ENCODE data around the gene ACAT1. TPM values are rescaled to one million over a fixed set of nuclear protein-coding genes. Genes with fewer than 3 reads are reported as not detected.
"Not testable (repeated sequence)": the region's sequence is repeated elsewhere in the genome, so short reads cannot be mapped to it uniquely, and the experiment has no call there.

Gene ACAT1
- total RNA-seq, 2 donors from 2014 or later, result 19.1 to 21.1 TPM

- peaks cover 38% of the 10 kb centered on the region for H3K4me1 Mint-ChIP-seq
- DNase-seq (no peak), ATAC-seq (no peak)
- H3K27me3 Mint-ChIP-seq, result no peaks in the 10 kb centered on the region
- no peaks in the 10 kb centered on the region for H3K9me3 ChIP-seq (ENCODE audit: control insufficient read depth, low read length, poor library complexity, severe bottlenecking)
- H3K27ac Mint-ChIP-seq, result peak overlapping the region; percentile 93
- H3K4me3 Mint-ChIP-seq, result peak overlapping the region; percentile 94
- peaks cover 3% of the 10 kb centered on the region for H3K36me3 Mint-ChIP-seq (ENCODE audit: low read depth)
These were observed 830 bp downstream of the ACAT1 start for GRCh38 chr11:108122166-108122628.

- H3K27me3 Mint-ChIP-seq, result no peaks in the 10 kb centered on the region
- peak overlapping the region; percentile 86 for H3K4me3 Mint-ChIP-seq
- peak overlapping the region; percentile 94 for H3K27ac Mint-ChIP-seq
- H3K9me3 ChIP-seq (ENCODE audit: control insufficient read depth, low read length, poor library complexity, severe bottlenecking), result no peaks in the 10 kb centered on the region
- H3K4me1 Mint-ChIP-seq, result peaks cover 51% of the 10 kb centered on the region
- ATAC-seq, result no peak
- peaks cover 3% of the 10 kb centered on the region for H3K36me3 Mint-ChIP-seq (ENCODE audit: low read depth)
- no peak for DNase-seq
These were observed 3.7 kb downstream of the ACAT1 start for GRCh38 chr11:108125096-108125495.

GRCh38 chr11:108128772-108129171 is 7.4 kb downstream of the ACAT1 start:
- H3K9me3 ChIP-seq (ENCODE audit: control insufficient read depth, low read length, poor library complexity, severe bottlenecking), result no peaks in the 10 kb centered on the region
- Mint-ChIP-seq H3K4me1 (peaks cover 36% of the 10 kb centered on the region), H3K4me3 (no peak overlapping the region), H3K27ac (no peak overlapping the region), H3K36me3 (ENCODE audit: low read depth) (peaks cover 3% of the 10 kb centered on the region), H3K27me3 (no peaks in the 10 kb centered on the region)
- DNase-seq (no peak), ATAC-seq (no peak)

GRCh38 chr11:108131993-108132392 is 10.6 kb downstream of the ACAT1 start:
- ATAC-seq (no peak), DNase-seq (no peak)
- H3K4me1 Mint-ChIP-seq, result peaks cover 15% of the 10 kb centered on the region
- no peak overlapping the region for H3K4me3 Mint-ChIP-seq
- H3K9me3 ChIP-seq (ENCODE audit: control insufficient read depth, low read length, poor library complexity, severe bottlenecking), result no peaks in the 10 kb centered on the region
- no peaks in the 10 kb centered on the region for H3K27me3 Mint-ChIP-seq
- H3K36me3 Mint-ChIP-seq (ENCODE audit: low read depth), result peaks cover 1% of the 10 kb centered on the region
- H3K27ac Mint-ChIP-seq, result peak overlapping the region; percentile 68

GRCh38 chr11:108132993-108133538 is 11.7 kb downstream of the ACAT1 start:
- not testable (repeated sequence) for ATAC-seq; H3K9me3 ChIP-seq (ENCODE audit: control insufficient read depth, low read length, poor library complexity, severe bottlenecking); H3K27me3 Mint-ChIP-seq; DNase-seq; H3K4me3 Mint-ChIP-seq; H3K36me3 Mint-ChIP-seq (ENCODE audit: low read depth)
- H3K27ac Mint-ChIP-seq, result peak overlapping the region; percentile 43
- peaks cover 12% of the 10 kb centered on the region for H3K4me1 Mint-ChIP-seq

GRCh38 chr11:108135845-108136544 is 14.6 kb downstream of the ACAT1 start:
- H3K4me3 Mint-ChIP-seq, result no peak overlapping the region

GRCh38 chr11:108137212-108137611 is 15.8 kb downstream of the ACAT1 start:
- H3K4me1 Mint-ChIP-seq, result peaks cover 8% of the 10 kb centered on the region
- ATAC-seq (no peak), DNase-seq (no peak)
- H3K36me3 Mint-ChIP-seq (ENCODE audit: low read depth), result peaks cover 9% of the 10 kb centered on the region
- H3K27me3 Mint-ChIP-seq, result no peaks in the 10 kb centered on the region
- H3K9me3 ChIP-seq (ENCODE audit: control insufficient read depth, low read length, poor library complexity, severe bottlenecking), result no peaks in the 10 kb centered on the region
- H3K4me3 Mint-ChIP-seq, result no peak overlapping the region
- peak overlapping the region; percentile 68 for H3K27ac Mint-ChIP-seq

More at GRCh38 chr11:108135845-108136544, 14.6 kb downstream of the ACAT1 start:
- Mint-ChIP-seq H3K27me3 (no peaks in the 10 kb centered on the region), H3K36me3 (ENCODE audit: low read depth) (peaks cover 9% of the 10 kb centered on the region), H3K4me1 (peaks cover 8% of the 10 kb centered on the region), H3K27ac (no peak overlapping the region)
- no peak for DNase-seq
- no peaks in the 10 kb centered on the region for H3K9me3 ChIP-seq (ENCODE audit: control insufficient read depth, low read length, poor library complexity, severe bottlenecking)
- no peak for ATAC-seq

- peaks cover 13% of the 10 kb centered on the region for H3K36me3 Mint-ChIP-seq (ENCODE audit: low read depth)
- H3K27ac Mint-ChIP-seq, result no peak overlapping the region
- no peak overlapping the region for H3K4me3 Mint-ChIP-seq
These were observed 20.9 kb downstream of the ACAT1 start for GRCh38 chr11:108142304-108142703.

GRCh38 chr11:108144615-108145014 is 23.2 kb downstream of the ACAT1 start:
- no peaks in the 10 kb centered on the region for H3K27me3 Mint-ChIP-seq
- peaks cover 14% of the 10 kb centered on the region for H3K4me1 Mint-ChIP-seq
- no peaks in the 10 kb centered on the region for H3K9me3 ChIP-seq (ENCODE audit: control insufficient read depth, low read length, poor library complexity, severe bottlenecking)
- H3K27ac Mint-ChIP-seq, result peak overlapping the region; percentile 88
- ATAC-seq (no peak), DNase-seq (no peak)
- peaks cover 18% of the 10 kb centered on the region for H3K36me3 Mint-ChIP-seq (ENCODE audit: low read depth)
- no peak overlapping the region for H3K4me3 Mint-ChIP-seq

More at GRCh38 chr11:108142304-108142703, 20.9 kb downstream of the ACAT1 start:
- H3K27me3 Mint-ChIP-seq, result no peaks in the 10 kb centered on the region
- peaks cover 12% of the 10 kb centered on the region for H3K4me1 Mint-ChIP-seq
- H3K9me3 ChIP-seq (ENCODE audit: control insufficient read depth, low read length, poor library complexity, severe bottlenecking), result no peaks in the 10 kb centered on the region
- ATAC-seq (no peak), DNase-seq (no peak)

- Mint-ChIP-seq H3K36me3 (ENCODE audit: low read depth) (peaks cover 15% of the 10 kb centered on the region), H3K27ac (peak overlapping the region; percentile 29)
- no peak for DNase-seq
These were observed 25.8 kb downstream of the ACAT1 start for GRCh38 chr11:108147150-108147549.

GRCh38 chr11:108148556-108148955 is 27.2 kb downstream of the ACAT1 start:
- ATAC-seq (no peak), DNase-seq (no peak)
- no peaks in the 10 kb centered on the region for H3K9me3 ChIP-seq (ENCODE audit: control insufficient read depth, low read length, poor library complexity, severe bottlenecking)
- no peaks in the 10 kb centered on the region for H3K27me3 Mint-ChIP-seq
- H3K4me3 Mint-ChIP-seq, result no peak overlapping the region
- H3K36me3 Mint-ChIP-seq (ENCODE audit: low read depth), result peaks cover 15% of the 10 kb centered on the region
- no peak overlapping the region for H3K27ac Mint-ChIP-seq
- H3K4me1 Mint-ChIP-seq, result peaks cover 11% of the 10 kb centered on the region

More at GRCh38 chr11:108147150-108147549, 25.8 kb downstream of the ACAT1 start:
- Mint-ChIP-seq H3K4me3 (no peak overlapping the region), H3K27me3 (no peaks in the 10 kb centered on the region), H3K4me1 (peaks cover 11% of the 10 kb centered on the region)
- no peak for ATAC-seq
- H3K9me3 ChIP-seq (ENCODE audit: control insufficient read depth, low read length, poor library complexity, severe bottlenecking), result no peaks in the 10 kb centered on the region

GRCh38 chr11:108154591-108154990 is 33.2 kb downstream of the ACAT1 start:
- H3K9me3 ChIP-seq (ENCODE audit: control insufficient read depth, low read length, poor library complexity, severe bottlenecking), result no peaks in the 10 kb centered on the region
- Mint-ChIP-seq H3K4me1 (no peaks in the 10 kb centered on the region), H3K36me3 (ENCODE audit: low read depth) (peaks cover 5% of the 10 kb centered on the region), H3K27ac (no peak overlapping the region), H3K4me3 (no peak overlapping the region), H3K27me3 (no peaks in the 10 kb centered on the region)
- no peak for ATAC-seq
- no peak for DNase-seq

GRCh38 chr11:108160970-108161566 is 39.7 kb downstream of the ACAT1 start:
- H3K27me3 Mint-ChIP-seq, result no peaks in the 10 kb centered on the region
- DNase-seq (no peak), ATAC-seq (peak; percentile 80)
- peak overlapping the region; percentile 1 for H3K4me3 Mint-ChIP-seq
- H3K27ac Mint-ChIP-seq, result no peak overlapping the region
- no peaks in the 10 kb centered on the region for H3K9me3 ChIP-seq (ENCODE audit: control insufficient read depth, low read length, poor library complexity, severe bottlenecking)
- H3K36me3 Mint-ChIP-seq (ENCODE audit: low read depth), result peaks cover 2% of the 10 kb centered on the region
- peaks cover 7% of the 10 kb centered on the region for H3K4me1 Mint-ChIP-seq
